NCI-H128 (cell line): Measurements from ENCODE around the gene CYP2F1.
"Not testable (repeated sequence)": the region's sequence is repeated elsewhere in the genome, so short reads cannot be mapped to it uniquely, and the experiment has no call there.

ENCODE experiments used
- DNase-seq: peaks from one replicate; lab custom pipeline; 2025; ENCODE audit not compliant: unreplicated experiment; lab: John Stamatoyannopoulos, UW

Gene CYP2F1

GRCh38 chr19:41126765-41127203 lies 12.6 kb downstream of the CYP2F1 start:
- DNase-seq: not testable (repeated sequence)

DNA sequence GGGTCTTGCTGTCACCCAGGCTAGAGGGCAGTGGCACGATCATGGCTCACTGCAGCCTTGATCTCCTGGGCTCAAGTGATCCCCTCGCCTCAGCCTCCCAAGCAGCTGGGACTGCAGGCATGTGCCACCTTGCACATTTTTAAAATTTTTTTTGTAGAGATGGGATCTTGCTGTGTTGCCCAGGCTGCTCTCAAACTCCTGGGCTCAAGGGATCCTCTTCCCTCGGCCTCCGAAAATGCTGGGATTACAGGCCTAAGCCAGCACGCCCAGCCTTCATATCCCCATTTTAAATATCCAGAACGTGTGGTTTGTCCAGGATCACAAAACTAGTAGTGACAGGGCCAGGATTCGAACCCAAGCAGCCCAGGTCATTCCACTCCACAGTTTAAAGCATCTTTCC lies 13.1 kb downstream of the CYP2F1 start:
- not testable (repeated sequence) for DNase-seq

DNA sequence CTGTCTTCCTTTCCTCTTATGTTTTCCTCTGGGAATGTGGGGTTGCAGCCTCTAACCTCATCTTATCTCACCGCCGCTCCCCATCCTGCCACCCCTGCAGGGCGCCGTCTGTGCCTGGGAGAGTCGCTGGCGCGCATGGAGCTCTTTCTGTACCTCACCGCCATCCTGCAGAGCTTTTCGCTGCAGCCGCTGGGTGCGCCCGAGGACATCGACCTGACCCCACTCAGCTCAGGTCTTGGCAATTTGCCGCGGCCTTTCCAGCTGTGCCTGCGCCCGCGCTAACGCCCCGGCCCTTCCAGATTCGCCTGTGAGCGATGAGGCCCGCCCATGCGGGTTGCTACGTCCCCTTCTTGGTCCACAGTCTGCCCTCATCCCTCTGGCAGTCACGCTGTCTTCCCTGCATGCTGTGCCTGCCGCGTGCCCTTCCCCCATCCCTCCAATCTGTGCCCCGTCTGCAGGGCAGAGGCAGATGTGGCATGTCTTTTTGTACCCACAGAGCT lies 13.6 kb downstream of the CYP2F1 start:
- not testable (repeated sequence) for DNase-seq

- DNase-seq: no peak
These were observed 14.5 kb downstream of the CYP2F1 start for GRCh38 chr19:41128692-41129091.

DNA sequence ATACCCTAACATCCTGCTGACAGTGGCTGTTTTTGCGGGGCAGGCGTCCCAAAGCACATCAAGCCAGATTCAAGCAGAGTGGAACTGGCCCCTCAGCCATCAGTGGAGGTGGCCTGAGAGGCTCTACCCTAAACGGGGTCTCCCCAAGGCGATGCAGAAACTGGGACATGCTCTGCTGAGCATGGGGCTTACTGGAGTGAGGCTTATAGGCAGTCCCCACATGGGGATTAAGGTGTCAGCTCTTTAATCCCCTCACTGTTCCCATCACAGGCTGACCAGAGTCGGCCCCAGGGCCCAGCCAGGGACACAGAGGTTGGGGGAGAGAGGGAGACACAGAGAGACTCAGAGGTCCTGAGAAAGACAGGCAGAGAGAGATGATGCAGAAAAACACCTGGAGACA lies 17.0 kb downstream of the CYP2F1 start:
- DNase-seq: no peak

DNA sequence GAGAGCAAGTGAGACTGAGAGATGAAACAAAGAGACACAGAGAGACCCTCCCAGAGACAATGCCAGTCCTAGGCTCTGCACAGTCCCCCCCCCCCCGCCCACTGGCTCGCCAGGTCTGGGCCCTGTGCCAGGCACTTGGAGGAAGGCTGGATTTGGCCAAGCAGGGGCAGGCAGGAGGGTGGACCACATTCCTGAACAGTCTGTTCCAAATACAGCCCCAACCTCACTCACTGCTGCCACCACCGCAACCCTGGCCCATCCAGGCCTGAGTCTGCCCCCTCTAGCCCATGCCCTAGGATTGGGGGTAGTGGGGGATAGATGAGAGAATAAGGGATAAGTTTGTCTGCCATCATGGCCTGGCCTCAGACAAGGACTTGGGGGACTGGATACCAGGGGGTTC lies 19.0 kb downstream of the CYP2F1 start:
- DNase-seq: no peak

DNA sequence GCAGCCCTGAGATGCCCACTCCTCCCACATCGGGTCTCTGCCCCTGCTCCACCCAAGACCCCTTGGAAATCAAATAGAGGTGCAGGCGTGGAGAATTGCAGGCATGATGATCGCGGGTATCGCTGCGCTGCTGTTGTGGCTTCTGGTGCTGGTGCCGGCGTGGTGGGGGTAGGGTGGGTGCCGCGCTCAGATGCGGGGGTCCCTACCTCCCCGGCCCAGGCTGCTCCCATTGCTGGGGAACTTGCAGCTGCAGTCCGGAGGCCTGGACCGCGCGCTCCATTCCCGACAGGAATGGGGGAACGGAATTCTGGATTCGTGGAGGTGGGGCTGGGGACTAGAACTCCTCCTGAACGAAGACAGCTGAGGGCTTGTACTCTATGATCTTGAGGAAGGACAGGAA lies 20.4 kb downstream of the CYP2F1 start:
- no peak for DNase-seq

GRCh38 chr19:41135390-41136384 lies 21.5 kb downstream of the CYP2F1 start:
- not testable (repeated sequence) for DNase-seq

DNA sequence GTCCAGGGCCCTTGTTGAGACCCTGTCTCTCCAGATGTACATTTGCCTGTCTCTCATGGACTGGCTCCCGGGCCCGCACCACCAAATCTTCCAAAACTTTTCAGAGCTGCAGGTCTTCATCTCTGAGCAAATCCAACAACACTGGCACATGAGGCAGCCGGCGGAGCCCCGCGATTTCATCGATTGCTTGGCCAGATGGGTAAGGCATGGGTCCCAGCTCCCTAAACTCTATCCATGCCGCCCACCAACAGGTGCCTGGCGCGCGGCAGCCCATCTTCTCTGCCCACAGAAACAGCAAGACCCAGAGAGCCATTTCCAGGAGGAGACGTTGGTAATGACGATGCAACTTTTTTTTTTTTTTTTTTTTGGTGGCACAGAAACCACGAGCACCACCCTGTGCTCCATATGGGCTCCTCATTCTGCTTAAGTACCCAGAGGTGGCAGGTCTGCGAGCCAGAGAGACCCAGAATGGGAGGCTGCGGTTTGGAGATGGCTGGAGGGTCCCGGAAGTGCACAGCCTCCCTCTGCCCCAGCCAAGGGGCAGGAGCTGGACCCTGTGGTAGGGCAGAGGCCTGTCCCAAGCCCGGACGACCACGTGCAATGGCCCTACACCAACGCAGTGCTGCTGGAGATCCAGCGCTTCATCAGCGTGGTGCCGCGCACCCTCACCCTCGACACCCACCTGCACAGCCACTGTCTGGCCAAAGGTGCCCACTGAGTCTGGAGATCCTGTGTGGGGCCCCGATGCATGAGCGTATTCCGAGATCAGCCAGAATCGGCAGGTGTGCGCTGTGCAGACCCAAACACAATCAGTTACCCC lies 22.6 kb downstream of the CYP2F1 start:
- DNase-seq: no peak

DNA sequence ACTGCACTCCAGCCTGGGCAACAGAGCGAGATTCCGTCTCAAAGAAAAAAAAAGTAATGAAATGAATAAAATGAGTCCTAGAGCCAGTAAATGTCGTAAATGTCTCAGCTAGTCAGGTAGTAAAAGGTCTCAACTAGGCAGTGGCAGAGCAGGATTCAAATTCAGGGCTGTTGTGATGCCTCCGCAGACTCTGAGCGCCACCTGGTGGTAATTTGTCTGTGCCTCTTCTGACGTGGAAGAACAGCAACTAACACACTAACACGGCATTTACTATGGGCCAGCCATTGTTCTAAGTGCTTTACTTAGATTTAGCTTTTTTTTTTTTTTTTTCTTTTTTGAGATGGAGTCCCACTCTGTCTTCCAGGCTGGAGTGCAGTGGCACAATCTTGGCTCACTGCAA lies 30.2 kb downstream of the CYP2F1 start:
- no peak for DNase-seq

GRCh38 chr19:41149831-41150230 lies 35.6 kb downstream of the CYP2F1 start:
- DNase-seq: no peak

GRCh38 chr19:41150986-41151385 lies 36.8 kb downstream of the CYP2F1 start:
- DNase-seq: not testable (repeated sequence)

- DNase-seq: no peak
These were observed 39.8 kb downstream of the CYP2F1 start for GRCh38 chr19:41154060-41154459.

- no peak for DNase-seq
These were observed 42.0 kb downstream of the CYP2F1 start for GRCh38 chr19:41156207-41156606.

DNA sequence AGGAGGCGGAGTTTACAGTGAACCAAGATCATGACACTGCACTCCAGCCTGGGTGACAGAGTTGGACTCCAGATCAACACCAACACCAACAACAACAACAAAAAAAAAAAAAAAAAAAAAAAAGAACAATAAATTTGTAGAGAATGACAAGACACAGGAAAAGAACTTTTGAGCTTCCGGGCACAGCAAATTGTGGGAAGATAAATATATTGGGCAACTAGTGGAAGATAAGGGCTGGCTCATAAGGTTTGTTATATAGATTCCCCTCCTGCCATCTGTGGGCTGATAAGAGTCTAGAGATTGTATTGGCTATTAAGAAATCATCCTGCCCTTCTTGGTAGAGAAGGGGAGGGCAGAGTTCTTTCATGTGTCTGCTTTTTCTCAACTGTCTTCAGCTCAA lies 45.6 kb downstream of the CYP2F1 start:
- DNase-seq: no peak

GRCh38 chr19:41161903-41162302 lies 47.7 kb downstream of the CYP2F1 start:
- no peak for DNase-seq

GRCh38 chr19:41166944-41167804 lies 52.9 kb downstream of the CYP2F1 start:
- DNase-seq: no peak

- no peak for DNase-seq
These were observed 58.3 kb downstream of the CYP2F1 start for GRCh38 chr19:41172297-41173164.

GRCh38 chr19:41174297-41174928 lies 60.2 kb downstream of the CYP2F1 start:
- DNase-seq: no peak
